GM18505 (cell line): ENCODE data around the gene ATP8B2.
"Not testable (repeated sequence)": the region's sequence is repeated elsewhere in the genome, so short reads cannot be mapped to it uniquely, and the experiment has no call there.

Source experiments
- ATAC-seq: cut with Tn5 transposase; IDR thresholded peaks from one replicate; pipeline ENCODE4 v1.9.1; 2021; ENCODE audit not compliant: unreplicated experiment
- POLR2A ChIP-seq: IDR thresholded peaks from 4 replicates; pipeline ENCODE4 v1.6.1; 2011; ENCODE audit warnings: borderline replicate concordance; ENCODE audit not compliant: insufficient read depth, insufficient read length; ENCODE audit errors: extremely low read depth

Gene ATP8B2

GRCh38 chr1:154316704-154317103 is 8.6 kb upstream of the ATP8B2 start:
- TF ChIP-seq POLR2A = no peak

GRCh38 chr1:154318386-154318785 is 6.9 kb upstream of the ATP8B2 start:
- no peak for TF ChIP-seq POLR2A
- no peak for ATAC-seq

More at GRCh38 chr1:154316704-154317103, 8.6 kb upstream of the ATP8B2 start:
- ATAC-seq = no peak

- no peak for ATAC-seq
- TF ChIP-seq POLR2A = no peak
These were observed 4.3 kb upstream of the ATP8B2 start, which contains the start of gene AQP10 for GRCh38 chr1:154320882-154321608. Gene AQP10, plus strand, starts transcription at chr1:154321093. Its CDS starts 63 bp downstream, at chr1:154321156.

GRCh38 chr1:154321609-154321934 is 3.8 kb upstream of the ATP8B2 start:
- not testable (repeated sequence) for ATAC-seq

- no peak for TF ChIP-seq POLR2A
- ATAC-seq = no peak
These were observed 1.8 kb upstream of the ATP8B2 start for GRCh38 chr1:154323493-154323892.

GRCh38 chr1:154324241-154324640 is 1.1 kb upstream of the ATP8B2 start:
- no peak for ATAC-seq
- no peak for TF ChIP-seq POLR2A

- ATAC-seq = no peak
- peak; percentile 25 for TF ChIP-seq POLR2A
These were observed 539 bp downstream of the ATP8B2 start for GRCh38 chr1:154325583-154326545.

GRCh38 chr1:154326546-154327465 is 1.5 kb downstream of the ATP8B2 start:
- ATAC-seq = no peak
- no peak for TF ChIP-seq POLR2A

GRCh38 chr1:154327466-154328317 is 2.4 kb downstream of the ATP8B2 start:
- ATAC-seq = no peak
- no peak for TF ChIP-seq POLR2A

GRCh38 chr1:154328318-154329151 is 3.2 kb downstream of the ATP8B2 start:
- no peak for TF ChIP-seq POLR2A
- ATAC-seq = peak; percentile 35

GRCh38 chr1:154329152-154329521 is 3.8 kb downstream of the ATP8B2 start:
- TF ChIP-seq POLR2A = no peak
- no peak for ATAC-seq
